ENCODE data around the gene ARL6IP4.

The ARL6IP4 gene

GRCh38 chr12:122958198-122958888 lies 22.1 kb upstream of the ARL6IP4 start:
- FAIRE-seq (no peak), DNase-seq (ENCODE audit: insufficient read length, low spot score) (no peak)
- no peak for TF ChIP-seq CTCF (IDR thresholded peaks at IDR 0.05; ENCODE audit: insufficient read depth, missing control alignments)

DNA sequence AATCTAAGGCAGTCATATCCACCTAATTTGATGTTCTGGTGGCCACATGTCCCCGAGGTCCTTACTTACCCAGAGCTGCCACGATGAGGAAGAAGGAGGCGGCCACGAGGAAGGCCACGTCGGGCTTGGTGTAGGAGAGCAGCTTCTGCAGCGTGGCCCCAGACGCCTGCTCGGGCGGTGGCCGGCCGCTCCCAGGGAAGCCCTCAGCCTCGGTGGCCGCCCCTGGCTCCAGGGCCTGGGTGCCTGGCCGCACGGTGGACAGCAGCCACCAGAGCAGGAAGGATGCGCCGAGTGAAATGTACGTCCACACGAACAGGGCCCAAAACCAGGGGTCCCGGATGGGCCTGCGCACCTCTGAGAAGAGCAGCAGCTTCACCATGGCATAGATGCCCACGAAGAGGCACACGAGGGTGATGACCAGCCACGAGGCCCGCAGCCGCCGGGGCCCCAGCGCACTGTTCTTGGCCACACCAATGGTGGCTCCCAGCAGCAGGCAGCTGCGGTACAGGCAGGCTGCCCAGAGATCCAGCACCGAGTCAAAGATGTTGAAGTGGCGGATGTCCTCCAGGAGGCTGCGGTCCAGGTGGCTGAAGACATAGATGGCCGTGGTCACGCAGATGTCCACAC lies 20.8 kb upstream of the ARL6IP4 start:
- DNase-seq (ENCODE audit: insufficient read length, low spot score): no peak
- no peak for TF ChIP-seq CTCF (IDR thresholded peaks at IDR 0.05; ENCODE audit: insufficient read depth, missing control alignments)
- FAIRE-seq: no peak

- DNase-seq (ENCODE audit: insufficient read length, low spot score) (no peak), FAIRE-seq (no peak)
- no peak for TF ChIP-seq CTCF (IDR thresholded peaks at IDR 0.05; ENCODE audit: insufficient read depth, missing control alignments)
These were observed 20.3 kb upstream of the ARL6IP4 start for GRCh38 chr12:122960193-122960569.

GRCh38 chr12:122961531-122962329 lies 18.8 kb upstream of the ARL6IP4 start:
- FAIRE-seq (no peak), DNase-seq (ENCODE audit: insufficient read length, low spot score) (no peak)
- no peak for TF ChIP-seq CTCF (IDR thresholded peaks at IDR 0.05; ENCODE audit: insufficient read depth, missing control alignments)

DNA sequence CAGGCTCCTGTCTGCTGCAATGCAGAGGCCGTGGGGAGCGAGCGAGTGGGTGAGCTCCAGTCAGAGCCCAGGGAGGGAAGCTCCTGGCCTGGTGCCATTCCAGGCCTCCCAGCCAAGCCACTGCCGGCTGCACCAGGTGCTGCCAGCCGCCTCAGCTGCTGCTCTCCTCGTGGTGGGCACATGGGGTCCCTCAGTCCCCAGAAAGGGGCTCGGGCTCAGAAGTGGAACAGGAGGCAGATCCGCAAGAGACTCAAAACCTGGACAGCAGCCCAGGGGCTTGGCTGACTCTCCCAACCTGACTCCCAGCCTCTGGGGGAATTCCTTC lies 16.6 kb upstream of the ARL6IP4 start:
- TF ChIP-seq CTCF (IDR thresholded peaks at IDR 0.05; ENCODE audit: insufficient read depth, missing control alignments): no peak
- FAIRE-seq (no peak), DNase-seq (ENCODE audit: insufficient read length, low spot score) (no peak)

DNA sequence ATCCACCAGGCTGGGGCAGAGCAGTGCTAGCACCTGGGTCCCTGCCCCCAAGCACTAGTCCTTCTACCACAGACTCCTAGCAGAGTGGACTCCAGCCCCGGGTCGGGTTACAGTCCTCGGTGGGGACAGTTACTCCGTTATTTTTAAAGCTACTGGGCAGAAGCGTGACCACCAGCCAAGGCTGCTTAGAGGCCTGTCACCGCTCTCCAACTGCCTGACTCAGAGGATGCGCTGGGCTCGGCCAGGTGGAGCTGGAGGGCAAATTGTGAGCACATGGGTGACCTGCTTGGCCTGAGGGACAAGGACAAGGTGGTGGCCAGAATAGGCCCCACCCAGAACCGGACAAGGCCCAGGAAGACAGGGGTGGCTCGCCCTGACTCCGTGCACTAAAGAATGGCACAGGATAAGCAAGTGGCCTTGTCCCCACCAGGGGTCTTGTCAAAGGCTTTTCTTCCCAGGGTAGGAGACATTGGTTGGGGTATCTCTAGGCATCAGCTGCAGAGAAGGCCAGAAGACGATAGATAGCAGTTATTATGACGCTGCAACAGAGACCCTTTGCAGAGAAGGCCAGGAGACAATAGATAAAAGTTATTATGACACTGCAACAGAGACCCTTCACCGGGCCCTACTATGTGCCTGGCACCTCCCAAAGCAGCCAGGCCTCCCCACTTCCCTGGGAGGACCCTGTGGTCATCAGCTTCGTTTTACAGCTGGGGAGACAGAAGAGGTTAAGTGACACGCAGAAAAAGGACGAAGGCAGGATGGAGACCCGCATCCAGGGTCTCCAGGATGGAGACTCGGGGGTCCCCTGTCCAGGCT lies 15.8 kb upstream of the ARL6IP4 start:
- TF ChIP-seq CTCF (IDR thresholded peaks at IDR 0.05; ENCODE audit: insufficient read depth, missing control alignments): no peak
- DNase-seq (ENCODE audit: insufficient read length, low spot score) (no peak), FAIRE-seq (no peak)
